SKM-1 treated with dmso at 0.1 percent for 144 hours (cell line): ENCODE data around the gene DNAJC13.

ENCODE experiments used
- DNase-seq: peaks from one replicate; lab custom pipeline; 2025; ENCODE audit not compliant: unreplicated experiment; lab: John Stamatoyannopoulos, UW

DNAJC13 gene

GRCh38 chr3:132573797-132574211 is 156.5 kb downstream of the DNAJC13 start:
- DNase-seq, result no peak

- no peak for DNase-seq
Observed at GRCh38 chr3:132587401-132587800, 170.1 kb downstream of the DNAJC13 start.
